Keratinocyte (primary cell): ENCODE results near the gene GTF3A.

ENCODE experiments used
- EZH2 ChIP-seq: IDR thresholded peaks from one replicate; pipeline ENCODE4 v1.6.1; 2012; ENCODE audit warnings: inconsistent platforms, mild to moderate bottlenecking, low read length, moderate library complexity
- TF ChIP-seq, protein P1 (sequence below), 3 experiments: IDR thresholded peaks in 1 of 3; conservative IDR thresholded peaks in 1 of 3; optimal IDR thresholded peaks in 1 of 3; 2 replicates in 2 of 3; 3 replicates in 1 of 3; pipeline versions ENCODE3 to v1.5.1; 2011; ENCODE audit warnings: low read length in 3 of 3, mild to moderate bottlenecking in 3 of 3, moderate library complexity in 2 of 3, control low read depth in 1 of 3, inconsistent platforms in 1 of 3; ENCODE audit not compliant: insufficient read depth in 2 of 3; ENCODE audit errors: extremely low read depth in 1 of 3

- TF ChIP-seq, protein P1, sequence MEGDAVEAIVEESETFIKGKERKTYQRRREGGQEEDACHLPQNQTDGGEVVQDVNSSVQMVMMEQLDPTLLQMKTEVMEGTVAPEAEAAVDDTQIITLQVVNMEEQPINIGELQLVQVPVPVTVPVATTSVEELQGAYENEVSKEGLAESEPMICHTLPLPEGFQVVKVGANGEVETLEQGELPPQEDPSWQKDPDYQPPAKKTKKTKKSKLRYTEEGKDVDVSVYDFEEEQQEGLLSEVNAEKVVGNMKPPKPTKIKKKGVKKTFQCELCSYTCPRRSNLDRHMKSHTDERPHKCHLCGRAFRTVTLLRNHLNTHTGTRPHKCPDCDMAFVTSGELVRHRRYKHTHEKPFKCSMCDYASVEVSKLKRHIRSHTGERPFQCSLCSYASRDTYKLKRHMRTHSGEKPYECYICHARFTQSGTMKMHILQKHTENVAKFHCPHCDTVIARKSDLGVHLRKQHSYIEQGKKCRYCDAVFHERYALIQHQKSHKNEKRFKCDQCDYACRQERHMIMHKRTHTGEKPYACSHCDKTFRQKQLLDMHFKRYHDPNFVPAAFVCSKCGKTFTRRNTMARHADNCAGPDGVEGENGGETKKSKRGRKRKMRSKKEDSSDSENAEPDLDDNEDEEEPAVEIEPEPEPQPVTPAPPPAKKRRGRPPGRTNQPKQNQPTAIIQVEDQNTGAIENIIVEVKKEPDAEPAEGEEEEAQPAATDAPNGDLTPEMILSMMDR (optimal IDR thresholded peaks at IDR 0.05 in 1 of 3, IDR thresholded peaks at IDR 0.05 in 1 of 3, conservative IDR thresholded peaks at IDR 0.05 in 1 of 3; ENCODE audit: extremely low read depth in 1 of 3, insufficient read depth in 2 of 3, low read length in 3 of 3), result no peak
- no peak for TF ChIP-seq EZH2
Observed at GRCh38 chr13:27421101-27421871, 3.1 kb upstream of the GTF3A start.
